ENCODE results near the gene OPTN.

Gene OPTN

DNA sequence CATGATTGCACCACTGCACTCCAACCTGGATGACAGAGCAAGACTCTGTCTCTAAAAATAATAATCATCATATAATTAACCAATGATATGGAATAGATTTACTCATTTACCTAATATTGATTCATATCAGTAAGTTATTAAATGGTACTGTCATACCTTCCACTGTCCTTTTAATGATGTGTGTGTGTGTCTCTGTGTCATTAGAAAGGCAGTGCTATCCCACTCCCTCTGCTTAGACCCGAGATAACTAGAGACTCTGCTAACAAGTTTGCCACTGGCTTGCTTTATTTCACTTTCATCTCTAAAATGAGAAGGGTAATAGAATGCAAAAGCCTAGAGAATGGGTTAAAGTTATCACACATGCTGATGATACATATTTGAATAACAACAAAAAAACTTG lies 82.5 kb downstream of the OPTN start:
- Histone ChIP-seq H2AFZ (no peak overlapping the region), H3K79me2 (no peaks in the 10 kb centered on the region), H3K36me3 (ENCODE audit: control insufficient read depth, insufficient read depth, low read length) (no peaks in the 10 kb centered on the region), H3K27ac (no peak overlapping the region), H3K27me3 (ENCODE audit: control insufficient read depth, insufficient read depth, low read length) (no peaks in the 10 kb centered on the region), H3K4me3 (ENCODE audit: low read depth, low read length) (no peak overlapping the region), H3K9me3 (ENCODE audit: control insufficient read depth, low read length) (no peaks in the 10 kb centered on the region), H3K9ac (no peak overlapping the region), H3K4me1 (no peaks in the 10 kb centered on the region), H3K4me2 (ENCODE audit: low read length) (no peak overlapping the region)
- TF ChIP-seq, protein P1, sequence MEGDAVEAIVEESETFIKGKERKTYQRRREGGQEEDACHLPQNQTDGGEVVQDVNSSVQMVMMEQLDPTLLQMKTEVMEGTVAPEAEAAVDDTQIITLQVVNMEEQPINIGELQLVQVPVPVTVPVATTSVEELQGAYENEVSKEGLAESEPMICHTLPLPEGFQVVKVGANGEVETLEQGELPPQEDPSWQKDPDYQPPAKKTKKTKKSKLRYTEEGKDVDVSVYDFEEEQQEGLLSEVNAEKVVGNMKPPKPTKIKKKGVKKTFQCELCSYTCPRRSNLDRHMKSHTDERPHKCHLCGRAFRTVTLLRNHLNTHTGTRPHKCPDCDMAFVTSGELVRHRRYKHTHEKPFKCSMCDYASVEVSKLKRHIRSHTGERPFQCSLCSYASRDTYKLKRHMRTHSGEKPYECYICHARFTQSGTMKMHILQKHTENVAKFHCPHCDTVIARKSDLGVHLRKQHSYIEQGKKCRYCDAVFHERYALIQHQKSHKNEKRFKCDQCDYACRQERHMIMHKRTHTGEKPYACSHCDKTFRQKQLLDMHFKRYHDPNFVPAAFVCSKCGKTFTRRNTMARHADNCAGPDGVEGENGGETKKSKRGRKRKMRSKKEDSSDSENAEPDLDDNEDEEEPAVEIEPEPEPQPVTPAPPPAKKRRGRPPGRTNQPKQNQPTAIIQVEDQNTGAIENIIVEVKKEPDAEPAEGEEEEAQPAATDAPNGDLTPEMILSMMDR (IDR thresholded peaks at IDR 0.05) = no peak

DNA sequence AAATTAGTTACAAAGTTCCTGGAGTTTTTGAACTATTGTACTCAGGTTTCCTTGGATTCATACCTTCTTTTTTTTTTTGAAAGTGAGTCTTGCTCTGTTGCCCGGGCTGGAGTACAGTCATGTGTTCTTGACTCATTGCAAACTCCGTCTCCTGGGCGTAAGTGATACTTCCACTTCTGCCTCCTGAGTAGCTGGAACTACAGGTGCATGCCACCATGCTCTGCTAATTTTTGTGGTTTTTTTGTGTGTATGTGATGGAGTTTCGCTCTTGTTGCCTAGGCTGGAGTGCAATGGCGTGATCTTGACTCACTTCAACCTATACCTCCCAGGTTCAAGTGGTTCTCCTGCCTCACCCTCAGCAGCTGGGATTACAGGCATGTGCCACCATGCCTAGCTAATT lies 83.7 kb downstream of the OPTN start:
- H3K27me3 ChIP-seq (ENCODE audit: control insufficient read depth, insufficient read depth, low read length) = no peaks in the 10 kb centered on the region
- no peaks in the 10 kb centered on the region for H3K79me2 ChIP-seq
- H3K4me2 ChIP-seq (ENCODE audit: low read length) = no peak overlapping the region

DNA sequence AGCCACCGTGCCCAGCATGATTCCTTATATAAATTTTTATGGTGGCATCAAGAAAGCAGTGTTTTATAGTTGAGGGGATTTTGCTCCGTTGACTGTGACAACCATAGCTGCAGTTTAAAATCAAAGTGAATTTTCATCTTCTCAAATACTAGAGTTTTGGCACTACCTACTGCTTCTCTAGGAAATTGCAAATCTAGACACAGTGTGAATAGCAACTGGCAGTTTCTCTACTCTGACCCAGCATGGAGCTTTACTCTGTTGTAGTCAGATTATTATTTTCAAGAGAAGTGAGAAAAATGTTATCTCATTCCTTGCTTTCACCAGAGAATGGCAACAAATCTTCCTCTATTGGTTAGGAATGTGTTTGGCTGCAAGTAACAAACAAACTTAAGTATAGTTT lies 84.3 kb downstream of the OPTN start:
- TF ChIP-seq, protein P1 (IDR thresholded peaks at IDR 0.05) = no peak
- H3K27ac ChIP-seq = no peak overlapping the region
- no peaks in the 10 kb centered on the region for H3K36me3 ChIP-seq (ENCODE audit: control insufficient read depth, insufficient read depth, low read length)
- no peak overlapping the region for H3K9ac ChIP-seq
- no peaks in the 10 kb centered on the region for H3K4me1 ChIP-seq
- H2AFZ ChIP-seq = no peak overlapping the region
- no peaks in the 10 kb centered on the region for H3K79me2 ChIP-seq
- H3K4me2 ChIP-seq (ENCODE audit: low read length) = no peak overlapping the region
- no peaks in the 10 kb centered on the region for H3K9me3 ChIP-seq (ENCODE audit: control insufficient read depth, low read length)
- no peaks in the 10 kb centered on the region for H3K27me3 ChIP-seq (ENCODE audit: control insufficient read depth, insufficient read depth, low read length)
- H3K4me3 ChIP-seq (ENCODE audit: low read depth, low read length) = no peak overlapping the region

More for the DNA sequence above, 83.7 kb downstream of the OPTN start:
- TF ChIP-seq, protein P1 (IDR thresholded peaks at IDR 0.05) = no peak
- no peaks in the 10 kb centered on the region for H3K4me1 ChIP-seq
- H3K9me3 ChIP-seq (ENCODE audit: control insufficient read depth, low read length) = no peaks in the 10 kb centered on the region
- H3K36me3 ChIP-seq (ENCODE audit: control insufficient read depth, insufficient read depth, low read length) = no peaks in the 10 kb centered on the region
- H3K9ac ChIP-seq = no peak overlapping the region
- no peak overlapping the region for H3K4me3 ChIP-seq (ENCODE audit: low read depth, low read length)
- H2AFZ ChIP-seq = no peak overlapping the region
- H3K27ac ChIP-seq = no peak overlapping the region

DNA sequence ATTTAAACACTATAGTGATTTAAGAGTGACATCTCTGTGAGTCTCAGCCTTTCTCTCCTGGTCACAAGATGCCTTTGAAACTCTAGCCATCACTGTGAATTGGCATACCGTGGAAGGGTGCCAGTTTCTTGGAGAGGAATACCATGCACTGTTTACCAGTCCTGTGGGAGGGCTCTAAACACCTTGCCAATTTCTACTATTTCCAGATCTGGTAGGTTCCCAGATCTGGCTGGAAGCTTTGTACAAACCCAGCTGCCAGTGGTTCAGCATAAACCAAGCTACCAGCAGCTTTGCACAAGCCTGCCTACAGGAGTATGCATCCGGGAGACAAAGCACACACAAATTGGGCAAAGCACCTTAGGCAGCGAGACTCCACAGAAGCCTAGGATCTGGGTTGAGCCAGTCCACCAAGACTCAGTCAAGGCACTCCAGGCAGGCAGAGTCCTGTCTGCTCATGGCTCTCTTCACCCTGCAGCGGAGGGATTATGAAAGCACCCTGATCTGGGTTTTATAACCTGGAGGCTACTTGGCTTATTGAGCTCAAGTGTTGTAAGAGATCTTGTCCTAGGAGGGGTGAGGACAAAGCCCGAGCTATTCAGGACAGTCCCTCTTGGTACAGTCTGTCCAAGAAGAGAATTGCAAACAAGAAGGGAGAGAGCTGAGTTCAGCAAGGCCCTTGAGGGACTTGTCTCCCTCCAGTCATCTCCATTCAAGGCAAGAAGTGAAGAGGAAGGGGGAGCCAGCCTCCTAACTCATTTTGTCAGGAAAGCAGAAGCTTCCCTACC lies 85.0 kb downstream of the OPTN start:
- Histone ChIP-seq H3K9ac (no peak overlapping the region), H3K4me3 (ENCODE audit: low read depth, low read length) (no peak overlapping the region), H3K79me2 (no peaks in the 10 kb centered on the region), H3K27ac (no peak overlapping the region), H3K4me2 (ENCODE audit: low read length) (no peak overlapping the region), H3K36me3 (ENCODE audit: control insufficient read depth, insufficient read depth, low read length) (no peaks in the 10 kb centered on the region), H3K9me3 (ENCODE audit: control insufficient read depth, low read length) (no peaks in the 10 kb centered on the region), H2AFZ (no peak overlapping the region), H3K4me1 (no peaks in the 10 kb centered on the region), H3K27me3 (ENCODE audit: control insufficient read depth, insufficient read depth, low read length) (no peaks in the 10 kb centered on the region)
- TF ChIP-seq, protein P1 (IDR thresholded peaks at IDR 0.05) = no peak

DNA sequence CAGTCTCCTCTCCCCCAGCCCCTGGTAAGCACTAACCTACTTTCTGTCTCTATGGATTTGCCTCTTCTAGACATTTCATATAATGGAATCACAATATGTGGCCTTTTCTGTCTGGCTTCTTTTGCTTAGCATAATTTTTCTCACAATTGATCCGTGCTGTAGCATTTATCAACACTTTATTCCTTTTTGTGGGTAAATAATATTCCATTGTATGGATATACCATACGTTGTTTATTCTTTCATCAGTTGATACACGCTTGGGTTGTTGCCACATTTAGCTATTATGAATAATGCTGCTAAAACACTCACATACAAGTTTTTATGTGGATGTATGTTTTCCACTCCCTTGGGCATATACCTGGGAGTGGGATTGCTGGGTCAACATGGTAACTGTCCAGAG lies 87.2 kb downstream of the OPTN start:
- no peak overlapping the region for H3K4me3 ChIP-seq (ENCODE audit: low read depth, low read length)
- no peak overlapping the region for H3K4me2 ChIP-seq (ENCODE audit: low read length)
- no peaks in the 10 kb centered on the region for H3K79me2 ChIP-seq
- H3K27me3 ChIP-seq (ENCODE audit: control insufficient read depth, insufficient read depth, low read length) = no peaks in the 10 kb centered on the region
- no peaks in the 10 kb centered on the region for H3K36me3 ChIP-seq (ENCODE audit: control insufficient read depth, insufficient read depth, low read length)
- H2AFZ ChIP-seq = no peak overlapping the region
- TF ChIP-seq, protein P1 (IDR thresholded peaks at IDR 0.05) = no peak
- H3K4me1 ChIP-seq = no peaks in the 10 kb centered on the region
- H3K27ac ChIP-seq = no peak overlapping the region
- no peaks in the 10 kb centered on the region for H3K9me3 ChIP-seq (ENCODE audit: control insufficient read depth, low read length)
- no peak overlapping the region for H3K9ac ChIP-seq

Data from parathyroid adenoma (tissue), 2 donors.